ENCODE data around the gene CREG1. TPM values are rescaled to one million over a fixed set of nuclear protein-coding genes. Genes with fewer than 3 reads are reported as not detected.

The CREG1 gene
- total RNA-seq, 5 donors from 2014 or later (not counting 1 experiment from before 2014, with no cell fraction given), result 9.1 to 13.0 (median 10.9) TPM

DNA sequence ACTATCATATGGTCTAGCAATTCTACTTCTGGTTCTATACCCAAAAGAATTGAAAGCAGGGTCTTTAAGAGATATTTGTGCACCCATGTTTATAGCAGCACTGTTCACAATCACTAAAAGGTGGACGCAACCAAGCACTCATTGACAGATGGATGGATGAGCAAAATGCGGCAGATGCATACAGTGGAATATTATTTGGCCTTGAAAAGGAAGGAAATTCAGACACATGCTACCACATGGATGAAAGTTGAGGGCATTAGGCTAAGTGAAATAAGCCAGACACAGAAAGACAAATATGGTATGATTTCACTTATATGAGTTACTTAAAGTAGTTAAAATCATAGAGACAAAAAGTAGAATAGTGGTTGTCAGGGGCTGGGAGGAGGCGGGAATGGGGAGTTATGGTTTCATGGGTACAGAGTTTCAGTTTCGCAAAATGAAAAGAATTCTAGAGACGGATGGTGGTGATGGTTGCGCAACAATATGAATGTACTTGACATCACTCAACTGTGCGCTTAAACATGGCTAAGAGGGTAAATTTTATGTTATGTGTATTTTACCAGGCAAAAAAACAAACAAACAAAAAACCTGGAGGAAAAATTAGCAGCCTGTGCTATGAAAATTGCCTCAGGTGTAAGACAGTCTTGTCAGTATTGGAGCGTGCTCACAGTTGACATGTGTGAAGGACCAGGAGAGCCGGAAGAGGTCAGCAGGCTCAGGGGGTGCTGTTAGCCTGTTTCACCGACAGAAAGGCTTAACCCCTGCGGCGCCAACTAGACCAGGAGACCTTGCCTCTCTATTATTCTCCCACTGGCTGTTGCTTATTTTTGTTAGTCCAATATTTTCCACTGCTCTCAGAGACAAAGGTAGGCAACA is 61.7 kb downstream of the CREG1 start:
- DNase-seq (peak in 4 of 35 experiments; percentile 19 to 72 (median 35)), ATAC-seq (replicated peaks in 1 of 4) (peak; percentile 43 to 48 (median 46))
- CTCF ChIA-PET, result interaction anchor here (0.6 to 1.3 kb wide), 3 partner anchors 9 to 217 kb away, joined by 3 to 6 read pairs (median 3); no protein-coding TSS in a partner anchor
- H3K9me3 Mint-ChIP-seq, result no peaks in the 10 kb centered on the region
- 28% methylated on average over 4 of the region's 12 CpGs for WGBS (ENCODE audit: insufficient coverage)
- no peaks in the 10 kb centered on the region for H3K27me3 Mint-ChIP-seq
- H3K36me3 Mint-ChIP-seq, result peaks cover 38% of the 10 kb centered on the region
- Histone ChIP-seq H3K27me3 (replicated peaks in 1 of 2; ENCODE audit: control insufficient read depth in 2 of 2, extremely low read depth in 1 of 2, insufficient read depth in 2 of 2, low read length in 1 of 2) (no peaks in the 10 kb centered on the region), H3K36me3 (ENCODE audit: control insufficient read depth in 2 of 2, extremely low read depth in 1 of 2, insufficient read depth in 1 of 2, low read length in 1 of 2) (peaks cover 7 to 44% of the 10 kb centered on the region in 2 donors), H3K27ac (ENCODE audit: low read length) (peak overlapping the region; percentile 81), H3K9me3 (no peaks in the 10 kb centered on the region), H3K4me1 (ENCODE audit: control insufficient read depth in 1 of 2, extremely low read depth in 1 of 2, insufficient read depth in 2 of 2, low read length in 2 of 2) (peaks cover 65 to 93% of the 10 kb centered on the region in 2 experiments), H3K4me3 (ENCODE audit: control insufficient read depth in 1 of 2, extremely low read depth in 1 of 2, low read length in 1 of 2) (peak overlapping the region; percentile 17 to 41)
- H3K4me3 Mint-ChIP-seq, result peak overlapping the region; percentile 66 to 98 (median 72)
- peak overlapping the region; percentile 90 to 97 for H3K27ac Mint-ChIP-seq
- peaks cover 96 to 100% (median 96%) of the 10 kb centered on the region in 3 donors for H3K4me1 Mint-ChIP-seq
- POLR2A ChIA-PET, result interaction anchor here (0.6 to 0.8 kb wide), 9 partner anchors 8 to 529 kb away, joined by 3 to 10 read pairs (median 3); partner anchors contain the start of gene CD247 (in 1 of the 2)

Other genes starting within 250 kb of the CREG1 start
- gene CD247, start 35.2 kb downstream of the CREG1 start, total RNA-seq, result 100 to 1,000 TPM; 324 to 414 (median 385) TPM
- gene RCSD1, start 76.5 kb upstream of the CREG1 start, total RNA-seq, result 100 to 1,000 TPM; 101 to 126 (median 107) TPM
- 1 to 10 TPM; 5.1 to 9.9 (median 8.5) TPM for gene MPZL1, start 168.2 kb upstream of the CREG1 start, total RNA-seq